GM12878 (cell line): Measurements from ENCODE around the gene ANKDD1B. TPM values are rescaled to one million over a fixed set of nuclear protein-coding genes. Genes with fewer than 3 reads are reported as not detected.

ENCODE experiments used
- ATAC-seq: fragments of 200-7000 bp; cut with Tn5 transposase; 3 replicates; pipeline ENCODE4 v1.9.1; 2020; ENCODE audit warnings: mild to moderate bottlenecking, moderate library complexity
- BruUV-seq: library from RNA; stranded (reverse); fragments of 400-500 nt; replicated peaks from 2 replicates; lab custom pipeline; 2021; lab: Mats Ljungman, UMichigan
- CTCF ChIA-PET: fragments of 300-600 bp; sonication (Branson Sonifier 250); formaldehyde crosslinking; extraction: SDS; loops from one replicate; lab custom pipeline; 2021; ENCODE audit warnings: inconsistent platforms; lab: Yijun Ruan, JAX
- POLR2A ChIA-PET: fragments of 350-600 bp; formaldehyde crosslinking; extraction: SDS; loops from one replicate; lab custom pipeline; 2021; ENCODE audit warnings: inconsistent platforms; lab: Charles Lee
- RAD21 ChIA-PET: fragments of 300-600 bp; sonication (Branson Sonifier 250); formaldehyde crosslinking; loops from one replicate; lab custom pipeline; 2023; ENCODE audit warnings: antibody characterized with exemption; ENCODE audit not compliant: unreplicated experiment; lab: Charles Lee
- SMC1A ChIA-PET: fragments of 300-600 bp; sonication (Branson Sonifier 250); formaldehyde crosslinking; loops from one replicate; lab custom pipeline; 2023; ENCODE audit not compliant: unreplicated experiment, uncharacterized antibody; lab: Charles Lee
- DNase-seq: peaks from one replicate; pipeline ENCODE4 v3.0.0-alpha.2; 2011; ENCODE audit warnings: low read depth, low spot score
- FAIRE-seq: peaks from 3 replicates; lab custom pipeline; 2011; peaks lifted over from hg19 to GRCh38; lab: Jason Lieb, UNC
- H2AFZ ChIP-seq: 2 replicates; pipeline ENCODE4 v1.6.0; 2011; ENCODE audit warnings: low read depth, low read length, control low read depth; ENCODE audit not compliant: control insufficient read depth
- H3K27ac ChIP-seq: 2 replicates; pipeline ENCODE4 v1.5.1; 2011; ENCODE audit warnings: control low read depth; ENCODE audit not compliant: control insufficient read depth, insufficient read depth
- H3K27me3 ChIP-seq, 2 experiments: replicated peaks in 1 of 2; 2 replicates each; pipeline versions ENCODE4 v1.6.0 to v1.6.1; 2011; ENCODE audit warnings: low read length in 1 of 2; ENCODE audit not compliant: control insufficient read depth in 2 of 2, insufficient read depth in 2 of 2
- H3K36me3 ChIP-seq, 2 experiments: 2 replicates each; pipeline ENCODE4 v1.5.1; 2011; ENCODE audit warnings: low read length in 1 of 2; ENCODE audit not compliant: control insufficient read depth in 2 of 2, insufficient read depth in 2 of 2
- H3K4me1 ChIP-seq: 2 replicates; pipeline ENCODE4 v1.6.1; 2011; ENCODE audit warnings: mild to moderate bottlenecking, low read length, moderate library complexity, mixed read lengths; ENCODE audit not compliant: control insufficient read depth, insufficient read depth
- H3K4me2 ChIP-seq: 2 replicates; pipeline ENCODE4 v1.6.0; 2011; ENCODE audit warnings: control low read depth; ENCODE audit not compliant: control insufficient read depth, insufficient read depth
- H3K4me3 ChIP-seq: fragments of 200-600 bp; sonication (generic); 2 replicates; pipeline ENCODE4 v1.5.1; 2016
- H3K79me2 ChIP-seq: 2 replicates; pipeline ENCODE4 v1.6.0; 2011; ENCODE audit warnings: low read length; ENCODE audit not compliant: control insufficient read depth, insufficient read depth
- H3K9ac ChIP-seq: 2 replicates; pipeline ENCODE4 v1.8.0; 2011; ENCODE audit warnings: low read length, control low read depth, mixed read lengths; ENCODE audit not compliant: control insufficient read depth, insufficient read depth
- H3K9me3 ChIP-seq: replicated peaks from 3 replicates; pipeline ENCODE4 v1.5.1; 2011; ENCODE audit warnings: mild to moderate bottlenecking, low read length; ENCODE audit not compliant: control insufficient read depth, insufficient read depth
- H4K20me1 ChIP-seq: 2 replicates; pipeline ENCODE4 v1.6.0; 2011; ENCODE audit not compliant: control insufficient read depth, insufficient read depth
- ATF7 ChIP-seq: fragments of 450-650 bp; IDR thresholded peaks from 2 replicates; pipeline ENCODE4 v1.6.1; 2016; ENCODE audit warnings: low read depth, mild to moderate bottlenecking
- BMI1 ChIP-seq: fragments of 450-650 bp; IDR thresholded peaks from 2 replicates; pipeline ENCODE4 v1.6.1; 2016; ENCODE audit warnings: mild to moderate bottlenecking, moderate library complexity, borderline replicate concordance
- EP300 ChIP-seq, 2 experiments: fragments of 150-350 bp in 1 of 2; IDR thresholded peaks; 2 replicates each; pipeline ENCODE4 v1.6.1; 2011 to 2012; ENCODE audit warnings: low read depth in 2 of 2, low read length in 2 of 2, borderline replicate concordance in 1 of 2, improper control_type of control experiment in 1 of 2, inconsistent platforms in 1 of 2; ENCODE audit not compliant: control insufficient read depth in 1 of 2
- KLF5 ChIP-seq: fragments of 450-650 bp; IDR thresholded peaks from 2 replicates; pipeline ENCODE4 v1.6.1; 2014; ENCODE audit warnings: mild to moderate bottlenecking; ENCODE audit not compliant: partially characterized antibody
- SIX5 ChIP-seq: IDR thresholded peaks from 2 replicates; pipeline ENCODE4 v1.6.1; 2011; ENCODE audit warnings: mild to moderate bottlenecking, low read depth, low read length, moderate library complexity; ENCODE audit not compliant: severe bottlenecking
- TARDBP ChIP-seq: IDR thresholded peaks from 2 replicates; pipeline ENCODE4 v1.6.1; 2016; ENCODE audit warnings: borderline replicate concordance
- TCF7 ChIP-seq: IDR thresholded peaks from 2 replicates; pipeline ENCODE4 v1.6.1; 2014; ENCODE audit warnings: antibody characterized with exemption, borderline replicate concordance
- YBX1 ChIP-seq: fragments of 450-650 bp; IDR thresholded peaks from 2 replicates; pipeline ENCODE4 v1.6.1; 2016; ENCODE audit warnings: antibody characterized with exemption
- ZBTB11 ChIP-seq: fragments of 450-650 bp; formaldehyde crosslinking; IDR thresholded peaks from 2 replicates; pipeline ENCODE4 v1.5.0; 2022; ENCODE audit warnings: mild to moderate bottlenecking, missing genetic modification characterization
- ZNF384 ChIP-seq: IDR thresholded peaks from 2 replicates; pipeline ENCODE4 v1.6.1; 2012; ENCODE audit warnings: low read depth, mild to moderate bottlenecking, low read length, improper control_type of control experiment, borderline replicate concordance
- WGBS: methylation state at CpG from one replicate; pipeline ENCODE4 v1.1.6; 2016; ENCODE audit warnings: low lambda C conversion rate; ENCODE audit not compliant: insufficient replicate concordance, insufficient coverage; ENCODE audit errors: missing lambda C conversion rate; 5-methylcytosine and 5-hydroxymethylcytosine counted together
- in situ Hi-C: fragments of 300-500 bp; cut with MboI; formaldehyde crosslinking; loops from 9 replicates; pipeline ENCODE4 v1.14.3; 2018; ENCODE audit warnings: mixed read lengths
- intact Hi-C: fragments of 100-400 bp; cut with micrococcal nuclease; formaldehyde crosslinking; loops from one replicate; pipeline ENCODE4 v1.14.2; 2022; ENCODE audit not compliant: unreplicated experiment
- polyA plus RNA-seq, 11 experiments: library from polyadenylated mRNA; depleted of rRNA in 4 of 11; unstranded in 6 of 11; stranded (reverse) in 5 of 11; fragments of >200 nt; fragmentation: Nextera tagmentation in 4 of 11; fragmentation: Illumina TruSeq in 1 of 11; extraction: Ambion mirVana in 4 of 11; extraction: Trizol in 1 of 11; gene quantifications; 1 replicate in 1 of 11; 2 replicates in 10 of 11; pipeline versions ENCODE4 v1.2.1 to v1.2.3, GENCODE V29; 2011 to 2016; ENCODE audit warnings: inconsistent platforms in 2 of 11, missing spikeins in 2 of 11, low read depth in 1 of 11
- total RNA-seq, 4 experiments: library from RNA; depleted of rRNA in 3 of 4; stranded (reverse); fragments of >200 nt in 3 of 4; fragmentation: Illumina TruSeq in 1 of 4; extraction: Trizol in 1 of 4; gene quantifications; 2 replicates each; pipeline versions ENCODE4 v1.2.1 to v1.2.3, GENCODE V29; 2013 to 2021
- TF ChIP-seq, protein P1 (sequence below): fragments of 450-650 bp; formaldehyde crosslinking; IDR thresholded peaks from 2 replicates; pipeline ENCODE4 v1.4.0; 2020; ENCODE audit warnings: mild to moderate bottlenecking, moderate library complexity
- TF ChIP-seq, protein P2 (sequence below): fragments of 450-650 bp; IDR thresholded peaks from 2 replicates; pipeline ENCODE4 v1.6.1; 2017; ENCODE audit warnings: borderline replicate concordance
- TF ChIP-seq, protein P3 (sequence below): fragments of 450-650 bp; IDR thresholded peaks from 2 replicates; pipeline ENCODE4 v1.6.1; 2016; ENCODE audit warnings: mild to moderate bottlenecking

The ANKDD1B gene
- total and polyA plus RNA-seq, 10 of the 15 experiments (the other 5 are each of a cell fraction or from before 2014, with no cell fraction given): 0.34 to 2.4 (median 0.80) TPM

GRCh38 chr5:75666801-75667200 is 55.5 kb downstream of the ANKDD1B start:
- H3K27me3 ChIP-seq: no peaks in the 10 kb centered on the region
- H3K4me3 ChIP-seq: no peak overlapping the region
- in situ Hi-C loops (loop anchor here (5.0 kb wide), 1 partner anchor 430 kb away; the partner anchor contains the start of gene ANKRD31), intact Hi-C loops (loop anchor here (5.0 to 10.0 kb wide), 2 partner anchors 154 to 252 kb away; partner anchors contain the start of genes CERT1 and POLK)
- ChIA-PET RAD21 (interaction anchor here (1.2 to 1.3 kb wide), 2 partner anchors 91 to 97 kb away, joined by 4 read pairs; no protein-coding TSS in a partner anchor), SMC1A (interaction anchor here (0.9 to 2.8 kb wide), 7 partner anchors 10 to 430 kb away, joined by 3 to 13 read pairs (median 4); partner anchors contain the start of gene ANKRD31), CTCF (interaction anchor here (0.6 to 2.8 kb wide), 7 partner anchors 10 to 431 kb away, joined by 3 to 9 read pairs (median 3); partner anchors contain the start of gene ANKRD31), POLR2A (no interaction called here)
- H4K20me1 ChIP-seq: no peaks in the 10 kb centered on the region
- H3K9ac ChIP-seq: no peak overlapping the region
- H3K79me2 ChIP-seq: no peaks in the 10 kb centered on the region
- FAIRE-seq (no peak), ATAC-seq (no peak), DNase-seq (no peak)
- H3K4me2 ChIP-seq: no peak overlapping the region
- no peak overlapping the region for H3K27ac ChIP-seq
- H3K36me3 ChIP-seq: no peaks in the 10 kb centered on the region
- 79% methylated on average over 6 of the region's 6 CpGs for WGBS
- peaks cover 10% of the 10 kb centered on the region for H3K4me1 ChIP-seq
- H2AFZ ChIP-seq: no peak overlapping the region
- no TSS peak for BruUV-seq
- H3K9me3 ChIP-seq: no peaks in the 10 kb centered on the region
- TF ChIP-seq, protein P1, sequence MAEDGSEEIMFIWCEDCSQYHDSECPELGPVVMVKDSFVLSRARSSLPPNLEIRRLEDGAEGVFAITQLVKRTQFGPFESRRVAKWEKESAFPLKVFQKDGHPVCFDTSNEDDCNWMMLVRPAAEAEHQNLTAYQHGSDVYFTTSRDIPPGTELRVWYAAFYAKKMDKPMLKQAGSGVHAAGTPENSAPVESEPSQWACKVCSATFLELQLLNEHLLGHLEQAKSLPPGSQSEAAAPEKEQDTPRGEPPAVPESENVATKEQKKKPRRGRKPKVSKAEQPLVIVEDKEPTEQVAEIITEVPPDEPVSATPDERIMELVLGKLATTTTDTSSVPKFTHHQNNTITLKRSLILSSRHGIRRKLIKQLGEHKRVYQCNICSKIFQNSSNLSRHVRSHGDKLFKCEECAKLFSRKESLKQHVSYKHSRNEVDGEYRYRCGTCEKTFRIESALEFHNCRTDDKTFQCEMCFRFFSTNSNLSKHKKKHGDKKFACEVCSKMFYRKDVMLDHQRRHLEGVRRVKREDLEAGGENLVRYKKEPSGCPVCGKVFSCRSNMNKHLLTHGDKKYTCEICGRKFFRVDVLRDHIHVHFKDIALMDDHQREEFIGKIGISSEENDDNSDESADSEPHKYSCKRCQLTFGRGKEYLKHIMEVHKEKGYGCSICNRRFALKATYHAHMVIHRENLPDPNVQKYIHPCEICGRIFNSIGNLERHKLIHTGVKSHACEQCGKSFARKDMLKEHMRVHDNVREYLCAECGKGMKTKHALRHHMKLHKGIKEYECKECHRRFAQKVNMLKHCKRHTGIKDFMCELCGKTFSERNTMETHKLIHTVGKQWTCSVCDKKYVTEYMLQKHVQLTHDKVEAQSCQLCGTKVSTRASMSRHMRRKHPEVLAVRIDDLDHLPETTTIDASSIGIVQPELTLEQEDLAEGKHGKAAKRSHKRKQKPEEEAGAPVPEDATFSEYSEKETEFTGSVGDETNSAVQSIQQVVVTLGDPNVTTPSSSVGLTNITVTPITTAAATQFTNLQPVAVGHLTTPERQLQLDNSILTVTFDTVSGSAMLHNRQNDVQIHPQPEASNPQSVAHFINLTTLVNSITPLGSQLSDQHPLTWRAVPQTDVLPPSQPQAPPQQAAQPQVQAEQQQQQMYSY: no peak
- TF ChIP-seq ZNF384 (no peak), YBX1 (no peak), ATF7 (no peak), TCF7 (no peak), TARDBP (no peak), SIX5 (no peak), EP300 (IDR thresholded peaks at IDR 0.05; ENCODE audit: borderline replicate concordance in 1 of 2, control insufficient read depth in 1 of 2, low read depth in 2 of 2, low read length in 2 of 2) (no peak), BMI1 (no peak), KLF5 (no peak), ZBTB11 (CRISPR knock-in tag) (no peak)
- TF ChIP-seq, protein P2, sequence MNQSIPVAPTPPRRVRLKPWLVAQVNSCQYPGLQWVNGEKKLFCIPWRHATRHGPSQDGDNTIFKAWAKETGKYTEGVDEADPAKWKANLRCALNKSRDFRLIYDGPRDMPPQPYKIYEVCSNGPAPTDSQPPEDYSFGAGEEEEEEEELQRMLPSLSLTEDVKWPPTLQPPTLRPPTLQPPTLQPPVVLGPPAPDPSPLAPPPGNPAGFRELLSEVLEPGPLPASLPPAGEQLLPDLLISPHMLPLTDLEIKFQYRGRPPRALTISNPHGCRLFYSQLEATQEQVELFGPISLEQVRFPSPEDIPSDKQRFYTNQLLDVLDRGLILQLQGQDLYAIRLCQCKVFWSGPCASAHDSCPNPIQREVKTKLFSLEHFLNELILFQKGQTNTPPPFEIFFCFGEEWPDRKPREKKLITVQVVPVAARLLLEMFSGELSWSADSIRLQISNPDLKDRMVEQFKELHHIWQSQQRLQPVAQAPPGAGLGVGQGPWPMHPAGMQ: no peak
- TF ChIP-seq, protein P3, sequence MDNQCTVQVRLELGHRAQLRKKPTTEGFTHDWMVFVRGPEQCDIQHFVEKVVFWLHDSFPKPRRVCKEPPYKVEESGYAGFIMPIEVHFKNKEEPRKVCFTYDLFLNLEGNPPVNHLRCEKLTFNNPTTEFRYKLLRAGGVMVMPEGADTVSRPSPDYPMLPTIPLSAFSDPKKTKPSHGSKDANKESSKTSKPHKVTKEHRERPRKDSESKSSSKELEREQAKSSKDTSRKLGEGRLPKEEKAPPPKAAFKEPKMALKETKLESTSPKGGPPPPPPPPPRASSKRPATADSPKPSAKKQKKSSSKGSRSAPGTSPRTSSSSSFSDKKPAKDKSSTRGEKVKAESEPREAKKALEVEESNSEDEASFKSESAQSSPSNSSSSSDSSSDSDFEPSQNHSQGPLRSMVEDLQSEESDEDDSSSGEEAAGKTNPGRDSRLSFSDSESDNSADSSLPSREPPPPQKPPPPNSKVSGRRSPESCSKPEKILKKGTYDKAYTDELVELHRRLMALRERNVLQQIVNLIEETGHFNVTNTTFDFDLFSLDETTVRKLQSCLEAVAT: no peak
